ENCODE measurements around the gene CCT8.
"Not testable (repeated sequence)": the region's sequence is repeated elsewhere in the genome, so short reads cannot be mapped to it uniquely, and the experiment has no call there.

The CCT8 gene

DNA sequence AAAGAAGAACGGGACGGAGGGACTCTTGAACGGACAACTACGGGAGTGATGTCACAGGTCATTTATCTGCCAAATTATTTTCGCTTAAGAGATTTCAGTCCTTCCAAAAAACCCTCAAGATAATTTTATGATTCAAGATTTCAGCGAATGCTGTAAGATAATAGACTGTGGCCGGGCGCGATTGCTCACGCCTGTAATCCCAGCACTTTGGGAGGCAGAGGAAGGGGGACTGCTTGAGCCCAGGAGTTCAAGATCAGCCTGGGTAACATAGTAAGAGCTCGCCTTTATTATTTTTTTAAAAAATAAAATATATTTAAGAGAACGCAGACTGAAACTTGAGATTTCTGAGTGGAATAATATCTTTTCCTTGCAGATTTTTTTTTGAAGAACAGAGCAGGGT, 54.9 kb downstream of the CCT8 start:
- H3K36me3 ChIP-seq (ENCODE audit: control insufficient read depth, insufficient read depth, low read length), result no peaks in the 10 kb centered on the region
- no peaks in the 10 kb centered on the region for H3K9me3 ChIP-seq (ENCODE audit: control insufficient read depth, insufficient read depth, low read depth, low read length)
- no peak overlapping the region for H3K9ac ChIP-seq (ENCODE audit: low read length)
- no peaks in the 10 kb centered on the region for H3K4me1 ChIP-seq (ENCODE audit: control insufficient read depth, insufficient read depth, low read length)
- no peak overlapping the region for H3K27ac ChIP-seq (ENCODE audit: low read depth, low read length)
- no peaks in the 10 kb centered on the region for H3K27me3 ChIP-seq (ENCODE audit: control insufficient read depth, insufficient read depth, low read length)
- H3K4me3 ChIP-seq (ENCODE audit: low read depth, low read length), result peak overlapping the region; percentile 78

DNA sequence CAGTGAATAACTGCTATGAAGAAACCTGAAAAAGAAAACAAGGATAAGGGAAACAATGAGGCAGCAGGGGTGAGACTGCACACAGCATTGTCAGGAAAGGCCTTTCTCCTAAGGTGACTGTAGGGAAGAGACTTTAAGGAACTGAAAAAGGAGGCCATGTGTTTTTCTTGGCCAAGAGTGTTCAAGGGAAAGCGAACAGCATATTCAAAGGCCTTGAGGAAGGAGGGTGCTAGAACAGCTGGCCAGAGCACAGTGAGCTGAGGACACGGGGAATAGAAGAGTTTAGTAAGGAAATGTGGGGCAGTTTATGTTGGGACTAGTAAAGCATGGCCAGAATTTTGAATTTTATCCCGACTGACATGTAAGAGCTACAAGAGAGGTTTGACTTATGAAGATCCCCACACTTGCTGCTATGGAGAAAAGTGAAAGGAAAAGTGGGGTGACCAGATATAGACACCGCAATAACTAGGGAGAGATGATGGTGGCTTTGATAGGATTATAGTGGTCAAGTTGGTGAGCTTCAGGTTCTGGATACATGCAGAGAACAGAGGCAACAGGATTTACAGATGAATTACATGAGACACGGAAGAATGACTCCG, 55.7 kb downstream of the CCT8 start:
- no peak overlapping the region; the same call in 1 of the 2 replicates for H3K4me3 ChIP-seq (ENCODE audit: low read depth, low read length)

DNA sequence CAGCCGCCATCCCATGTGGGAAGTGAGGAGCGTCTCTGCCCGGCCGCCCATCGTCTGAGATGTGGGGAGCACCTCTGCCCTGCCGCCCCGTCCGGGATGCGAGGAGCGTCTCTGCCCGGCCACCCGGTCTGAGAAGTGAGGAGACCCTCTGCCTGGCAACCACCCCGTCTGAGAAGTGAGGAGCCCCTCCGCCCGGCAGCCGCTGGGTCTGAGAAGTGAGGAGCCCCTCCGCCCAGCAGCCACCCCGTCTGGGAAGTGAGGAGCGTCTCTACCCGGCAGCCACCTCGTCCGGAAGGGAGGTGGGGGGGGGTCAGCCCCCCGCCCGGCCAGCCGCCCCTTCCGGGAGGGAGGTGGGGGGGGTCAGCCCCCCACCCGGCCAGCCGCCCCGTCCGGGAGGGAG, 62.2 kb downstream of the CCT8 start:
- not testable (repeated sequence) for H3K4me3 ChIP-seq (ENCODE audit: low read depth, low read length); H3K9me3 ChIP-seq (ENCODE audit: control insufficient read depth, insufficient read depth, low read depth, low read length); H3K27me3 ChIP-seq (ENCODE audit: control insufficient read depth, insufficient read depth, low read length); H3K9ac ChIP-seq (ENCODE audit: low read length); H3K4me1 ChIP-seq (ENCODE audit: control insufficient read depth, insufficient read depth, low read length); H3K36me3 ChIP-seq (ENCODE audit: control insufficient read depth, insufficient read depth, low read length); H3K27ac ChIP-seq (ENCODE audit: low read depth, low read length)

More for the DNA sequence above, 55.7 kb downstream of the CCT8 start:
- H3K27me3 ChIP-seq (ENCODE audit: control insufficient read depth, insufficient read depth, low read length), result no peaks in the 10 kb centered on the region
- H3K9me3 ChIP-seq (ENCODE audit: control insufficient read depth, insufficient read depth, low read depth, low read length), result no peaks in the 10 kb centered on the region
- H3K4me1 ChIP-seq (ENCODE audit: control insufficient read depth, insufficient read depth, low read length), result no peaks in the 10 kb centered on the region
- no peak overlapping the region for H3K27ac ChIP-seq (ENCODE audit: low read depth, low read length)
- H3K36me3 ChIP-seq (ENCODE audit: control insufficient read depth, insufficient read depth, low read length), result no peaks in the 10 kb centered on the region
- no peak overlapping the region for H3K9ac ChIP-seq (ENCODE audit: low read length)

GRCh38 chr21:29008367-29008766, 65.1 kb downstream of the CCT8 start:
- no peak overlapping the region for H3K9ac ChIP-seq (ENCODE audit: low read length)
- H3K4me1 ChIP-seq (ENCODE audit: control insufficient read depth, insufficient read depth, low read length), result no peaks in the 10 kb centered on the region
- no peak overlapping the region for H3K27ac ChIP-seq (ENCODE audit: low read depth, low read length)
- no peaks in the 10 kb centered on the region for H3K36me3 ChIP-seq (ENCODE audit: control insufficient read depth, insufficient read depth, low read length)
- no peaks in the 10 kb centered on the region for H3K27me3 ChIP-seq (ENCODE audit: control insufficient read depth, insufficient read depth, low read length)
- H3K4me3 ChIP-seq (ENCODE audit: low read depth, low read length), result no peak overlapping the region
- no peaks in the 10 kb centered on the region for H3K9me3 ChIP-seq (ENCODE audit: control insufficient read depth, insufficient read depth, low read depth, low read length)

DNA sequence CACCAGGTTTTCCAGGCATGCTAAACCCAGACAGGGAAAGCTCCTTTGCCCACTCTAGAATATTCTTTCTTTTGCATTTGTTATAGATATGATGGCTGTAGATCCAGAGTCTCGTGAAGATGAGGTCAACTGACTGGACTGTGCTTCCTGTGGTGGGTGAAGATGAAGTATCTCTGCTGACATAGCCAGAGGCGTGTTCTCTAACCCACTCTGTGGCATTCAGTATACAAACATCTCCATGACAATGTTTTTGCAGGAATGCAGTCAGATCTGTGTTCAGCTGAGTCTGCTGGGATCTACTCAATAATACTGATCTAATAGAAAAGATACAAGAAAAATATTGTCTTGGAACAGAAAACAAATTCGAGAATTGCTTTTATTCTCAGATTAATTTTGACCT, 65.6 kb downstream of the CCT8 start:
- H3K9ac ChIP-seq (ENCODE audit: low read length), result no peak overlapping the region
- H3K27me3 ChIP-seq (ENCODE audit: control insufficient read depth, insufficient read depth, low read length), result no peaks in the 10 kb centered on the region
- H3K9me3 ChIP-seq (ENCODE audit: control insufficient read depth, insufficient read depth, low read depth, low read length), result no peaks in the 10 kb centered on the region
- H3K36me3 ChIP-seq (ENCODE audit: control insufficient read depth, insufficient read depth, low read length), result no peaks in the 10 kb centered on the region
- H3K4me1 ChIP-seq (ENCODE audit: control insufficient read depth, insufficient read depth, low read length), result no peaks in the 10 kb centered on the region
- H3K4me3 ChIP-seq (ENCODE audit: low read depth, low read length), result no peak overlapping the region
- no peak overlapping the region for H3K27ac ChIP-seq (ENCODE audit: low read depth, low read length)

DNA sequence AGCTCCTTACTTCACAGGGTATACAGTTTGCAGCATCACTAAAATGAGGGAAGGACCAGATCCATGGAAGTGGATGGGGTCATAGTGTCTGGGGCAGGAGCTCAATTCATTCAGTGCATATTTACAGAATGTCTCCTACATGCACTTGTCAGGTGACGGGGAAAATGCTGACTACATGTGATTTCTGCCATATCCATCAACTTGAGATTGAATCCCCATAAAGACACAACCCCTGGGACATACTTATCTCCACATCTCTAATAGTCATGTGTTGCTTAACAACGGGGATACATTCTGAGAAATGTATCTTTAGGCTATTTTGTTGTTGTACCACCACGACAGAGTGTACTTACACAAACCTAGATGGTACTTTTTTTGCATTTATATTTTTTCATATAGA, 66.3 kb downstream of the CCT8 start:
- Histone ChIP-seq H3K9ac (ENCODE audit: low read length) (no peak overlapping the region), H3K27ac (ENCODE audit: low read depth, low read length) (no peak overlapping the region), H3K27me3 (ENCODE audit: control insufficient read depth, insufficient read depth, low read length) (no peaks in the 10 kb centered on the region), H3K36me3 (ENCODE audit: control insufficient read depth, insufficient read depth, low read length) (no peaks in the 10 kb centered on the region), H3K9me3 (ENCODE audit: control insufficient read depth, insufficient read depth, low read depth, low read length) (no peaks in the 10 kb centered on the region), H3K4me3 (ENCODE audit: low read depth, low read length) (no peak overlapping the region), H3K4me1 (ENCODE audit: control insufficient read depth, insufficient read depth, low read length) (no peaks in the 10 kb centered on the region)

Measured in HUES6 (cell line).